ENCODE measurements around the gene MARCHF11. TPM values are rescaled to one million over a fixed set of nuclear protein-coding genes. Genes with fewer than 3 reads are reported as not detected.

MARCHF11 gene
- total and polyA plus RNA-seq, 2 donors (not counting 1 experiment from before 2014, with no cell fraction given): not detected

DNA sequence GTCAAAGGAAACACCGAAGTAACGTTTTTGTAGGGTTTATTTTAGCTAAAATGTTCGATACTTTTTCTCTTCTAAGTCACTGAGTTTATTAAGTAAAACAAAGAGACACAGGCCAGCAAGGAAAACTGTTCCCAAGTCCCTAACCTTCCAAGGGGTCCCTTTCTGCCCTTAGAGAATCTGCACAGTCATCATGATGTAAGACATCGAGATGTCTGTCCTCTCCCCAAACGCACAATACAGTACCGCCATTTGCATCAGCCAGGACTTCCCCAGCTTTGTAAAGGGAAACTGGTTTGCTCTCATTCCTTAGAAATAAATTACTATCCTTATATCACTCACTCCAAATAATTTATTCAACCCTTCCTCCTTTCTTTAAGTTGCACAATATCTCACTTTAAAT, 89.3 kb downstream of the MARCHF11 start:
- TF ChIP-seq, protein P1, sequence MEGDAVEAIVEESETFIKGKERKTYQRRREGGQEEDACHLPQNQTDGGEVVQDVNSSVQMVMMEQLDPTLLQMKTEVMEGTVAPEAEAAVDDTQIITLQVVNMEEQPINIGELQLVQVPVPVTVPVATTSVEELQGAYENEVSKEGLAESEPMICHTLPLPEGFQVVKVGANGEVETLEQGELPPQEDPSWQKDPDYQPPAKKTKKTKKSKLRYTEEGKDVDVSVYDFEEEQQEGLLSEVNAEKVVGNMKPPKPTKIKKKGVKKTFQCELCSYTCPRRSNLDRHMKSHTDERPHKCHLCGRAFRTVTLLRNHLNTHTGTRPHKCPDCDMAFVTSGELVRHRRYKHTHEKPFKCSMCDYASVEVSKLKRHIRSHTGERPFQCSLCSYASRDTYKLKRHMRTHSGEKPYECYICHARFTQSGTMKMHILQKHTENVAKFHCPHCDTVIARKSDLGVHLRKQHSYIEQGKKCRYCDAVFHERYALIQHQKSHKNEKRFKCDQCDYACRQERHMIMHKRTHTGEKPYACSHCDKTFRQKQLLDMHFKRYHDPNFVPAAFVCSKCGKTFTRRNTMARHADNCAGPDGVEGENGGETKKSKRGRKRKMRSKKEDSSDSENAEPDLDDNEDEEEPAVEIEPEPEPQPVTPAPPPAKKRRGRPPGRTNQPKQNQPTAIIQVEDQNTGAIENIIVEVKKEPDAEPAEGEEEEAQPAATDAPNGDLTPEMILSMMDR (conservative IDR thresholded peaks at IDR 0.05 in 1 of 2, IDR thresholded peaks at IDR 0.05 in 1 of 2; ENCODE audit: low read depth in 1 of 2, low read length in 2 of 2): no peak
- TF ChIP-seq EZH2 (IDR thresholded peaks at IDR 0.05; ENCODE audit: low read length, missing control alignments): no peak
- Histone ChIP-seq H3K79me2 (ENCODE audit: control insufficient read depth, insufficient read depth, low read length) (no peaks in the 10 kb centered on the region), H3K36me3 (ENCODE audit: control insufficient read depth, insufficient read depth, low read length) (no peaks in the 10 kb centered on the region), H3K9ac (ENCODE audit: insufficient read depth, low read length) (no peak overlapping the region), H3K9me3 (ENCODE audit: control insufficient read depth, insufficient read depth, low read depth, low read length) (no peaks in the 10 kb centered on the region), H4K20me1 (ENCODE audit: control insufficient read depth, extremely low read depth, insufficient read depth, low read length) (no peaks in the 10 kb centered on the region), H2AFZ (ENCODE audit: low read length) (no peak overlapping the region), H3K27me3 (ENCODE audit: control insufficient read depth, insufficient read depth, low read length) (no peaks in the 10 kb centered on the region), H3K4me2 (ENCODE audit: extremely low read depth, insufficient read depth, low read length) (no peak overlapping the region), H3K27ac (ENCODE audit: insufficient read depth, low read length) (no peak overlapping the region), H3K4me1 (ENCODE audit: control insufficient read depth, extremely low read depth, insufficient read depth, low read length) (no peaks in the 10 kb centered on the region), H3K4me3 (replicated peaks in 1 of 4; ENCODE audit: control extremely low read depth in 1 of 4, insufficient read depth in 1 of 4, low read depth in 3 of 4, low read length in 4 of 4) (no peak overlapping the region)
- no peak for DNase-seq (ENCODE audit: low read depth in 2 of 2)

DNA sequence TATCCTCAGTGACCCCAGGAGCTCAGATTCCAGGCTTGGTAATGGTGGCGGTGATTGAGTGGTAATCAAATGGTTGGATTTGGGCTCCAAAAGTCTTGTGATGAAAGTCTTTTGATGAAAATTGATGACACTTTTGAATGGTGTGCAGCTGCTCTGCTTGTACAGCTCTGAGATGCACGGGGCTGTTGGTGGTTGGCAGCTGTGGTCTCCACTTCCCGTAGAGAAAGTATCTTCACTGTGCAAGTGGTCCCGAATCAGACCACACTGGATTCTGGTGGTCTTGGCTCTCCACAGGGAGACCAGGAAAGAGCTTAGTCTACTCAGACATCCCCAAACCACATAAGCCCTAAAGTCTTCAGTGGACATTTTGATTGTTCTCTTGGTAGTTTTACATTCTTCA, 96.6 kb downstream of the MARCHF11 start:
- no peaks in the 10 kb centered on the region for H3K36me3 ChIP-seq (ENCODE audit: control insufficient read depth, insufficient read depth, low read length)

DNA sequence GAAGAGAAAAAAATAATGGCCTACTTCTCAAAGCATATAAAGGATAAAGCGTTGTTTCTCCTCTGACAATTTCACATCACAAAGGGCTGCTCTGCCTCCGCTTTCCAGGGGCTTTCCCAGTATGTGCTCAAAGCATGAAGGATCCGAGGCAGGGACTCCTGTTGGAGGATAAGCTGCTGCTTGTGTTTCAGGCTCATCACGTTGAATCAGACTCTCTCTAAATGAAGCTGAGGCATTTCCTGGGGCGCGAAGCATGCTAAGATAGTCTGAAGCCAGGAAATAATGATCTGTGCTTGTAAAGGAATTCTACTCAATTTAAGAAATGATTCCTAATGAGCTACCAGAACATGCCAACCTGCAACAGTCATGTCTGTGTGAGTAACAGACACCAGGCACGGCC, 97.5 kb downstream of the MARCHF11 start:
- no peaks in the 10 kb centered on the region for H3K79me2 ChIP-seq (ENCODE audit: control insufficient read depth, insufficient read depth, low read length)
- H3K27ac ChIP-seq (ENCODE audit: insufficient read depth, low read length): no peak overlapping the region
- H3K9ac ChIP-seq (ENCODE audit: insufficient read depth, low read length): no peak overlapping the region
- no peak overlapping the region for H3K4me2 ChIP-seq (ENCODE audit: extremely low read depth, insufficient read depth, low read length)
- H3K4me1 ChIP-seq (ENCODE audit: control insufficient read depth, extremely low read depth, insufficient read depth, low read length): no peaks in the 10 kb centered on the region
- H4K20me1 ChIP-seq (ENCODE audit: control insufficient read depth, extremely low read depth, insufficient read depth, low read length): no peaks in the 10 kb centered on the region
- H3K4me3 ChIP-seq (replicated peaks in 1 of 4; ENCODE audit: control extremely low read depth in 1 of 4, insufficient read depth in 1 of 4, low read depth in 3 of 4, low read length in 4 of 4): no peak overlapping the region
- H3K9me3 ChIP-seq (ENCODE audit: control insufficient read depth, insufficient read depth, low read depth, low read length): no peaks in the 10 kb centered on the region
- H3K36me3 ChIP-seq (ENCODE audit: control insufficient read depth, insufficient read depth, low read length): no peaks in the 10 kb centered on the region
- peak in 1 of 2 donors; percentile 2 for DNase-seq (ENCODE audit: low read depth in 2 of 2)
- H3K27me3 ChIP-seq (ENCODE audit: control insufficient read depth, insufficient read depth, low read length): no peaks in the 10 kb centered on the region
- no peak for TF ChIP-seq EZH2 (IDR thresholded peaks at IDR 0.05; ENCODE audit: low read length, missing control alignments)
- TF ChIP-seq, protein P1 (conservative IDR thresholded peaks at IDR 0.05 in 1 of 2, IDR thresholded peaks at IDR 0.05 in 1 of 2; ENCODE audit: low read depth in 1 of 2, low read length in 2 of 2): no peak
- H2AFZ ChIP-seq (ENCODE audit: low read length): no peak overlapping the region

More for the DNA sequence above, 96.6 kb downstream of the MARCHF11 start:
- no peak overlapping the region for H3K4me3 ChIP-seq (replicated peaks in 1 of 4; ENCODE audit: control extremely low read depth in 1 of 4, insufficient read depth in 1 of 4, low read depth in 3 of 4, low read length in 4 of 4)
- no peak for DNase-seq (ENCODE audit: low read depth in 2 of 2)
- no peaks in the 10 kb centered on the region for H3K79me2 ChIP-seq (ENCODE audit: control insufficient read depth, insufficient read depth, low read length)
- no peak overlapping the region for H3K4me2 ChIP-seq (ENCODE audit: extremely low read depth, insufficient read depth, low read length)
- H3K4me1 ChIP-seq (ENCODE audit: control insufficient read depth, extremely low read depth, insufficient read depth, low read length): no peaks in the 10 kb centered on the region
- no peak overlapping the region for H3K27ac ChIP-seq (ENCODE audit: insufficient read depth, low read length)
- no peak overlapping the region for H2AFZ ChIP-seq (ENCODE audit: low read length)
- H3K27me3 ChIP-seq (ENCODE audit: control insufficient read depth, insufficient read depth, low read length): no peaks in the 10 kb centered on the region
- TF ChIP-seq, protein P1 (conservative IDR thresholded peaks at IDR 0.05 in 1 of 2, IDR thresholded peaks at IDR 0.05 in 1 of 2; ENCODE audit: low read depth in 1 of 2, low read length in 2 of 2): no peak
- no peak for TF ChIP-seq EZH2 (IDR thresholded peaks at IDR 0.05; ENCODE audit: low read length, missing control alignments)
- no peak overlapping the region for H3K9ac ChIP-seq (ENCODE audit: insufficient read depth, low read length)
- H4K20me1 ChIP-seq (ENCODE audit: control insufficient read depth, extremely low read depth, insufficient read depth, low read length): no peaks in the 10 kb centered on the region
- no peaks in the 10 kb centered on the region for H3K9me3 ChIP-seq (ENCODE audit: control insufficient read depth, insufficient read depth, low read depth, low read length)

Data from fibroblast of lung (primary cell).